Naive thymus-derived CD4-positive, alpha-beta T cell (primary cell): ENCODE measurements around the gene BMAL1. TPM values are rescaled to one million over a fixed set of nuclear protein-coding genes. Genes with fewer than 3 reads are reported as not detected.

Experiments
- ATAC-seq: fragments of 150-1000 bp; cut with Tn5 transposase; 2 replicates; pipeline ENCODE4 v1.10.0; 2021; ENCODE audit warnings: mild to moderate bottlenecking, moderate library complexity
- CTCF ChIA-PET: fragments of 350-600 bp; sonication (Branson Sonifier 250); formaldehyde crosslinking; loops from one replicate; lab custom pipeline; 2021; ENCODE audit warnings: antibody characterized with exemption; lab: Charles Lee
- POLR2A ChIA-PET: fragments of 350-600 bp; sonication (Branson Sonifier 250); formaldehyde crosslinking; loops from one replicate; lab custom pipeline; 2021; ENCODE audit warnings: antibody characterized with exemption, inconsistent platforms; lab: Charles Lee
- DNase-seq, 9 donors: peaks; one replicate each; pipeline versions ENCODE4 v3.0.0 to v3.0.0-alpha.2; 2020 to 2022; ENCODE audit warnings: mixed read lengths in 1 of 9
- H3K27ac ChIP-seq: one replicate; pipeline ENCODE4 v1.7.0; 2013; ENCODE audit warnings: mild to moderate bottlenecking, low read depth, low read length, moderate library complexity
- H3K27me3 ChIP-seq, 2 donors: one replicate each; pipeline ENCODE4 v1.7.0; 2013; ENCODE audit warnings: low read length in 2 of 2, mild to moderate bottlenecking in 2 of 2, moderate library complexity in 2 of 2; ENCODE audit not compliant: control insufficient read depth in 2 of 2, insufficient read depth in 2 of 2
- H3K36me3 ChIP-seq, 3 experiments: 1 replicate in 2 of 3; 2 replicates in 1 of 3; pipeline ENCODE4 v1.7.0; 2013; ENCODE audit warnings: low read length in 3 of 3, mild to moderate bottlenecking in 3 of 3, moderate library complexity in 1 of 3; ENCODE audit not compliant: insufficient read depth in 3 of 3, control insufficient read depth in 2 of 3
- H3K4me1 ChIP-seq, 2 donors: one replicate each; pipeline ENCODE4 v1.7.0; 2013; ENCODE audit warnings: low read length in 2 of 2, mild to moderate bottlenecking in 2 of 2, moderate library complexity in 1 of 2; ENCODE audit not compliant: control insufficient read depth in 2 of 2, insufficient read depth in 2 of 2
- H3K4me3 ChIP-seq: 2 replicates; pipeline ENCODE4 v1.7.0; 2013; ENCODE audit warnings: mild to moderate bottlenecking, low read length
- H3K9me3 ChIP-seq, 3 experiments: 1 replicate in 2 of 3; 2 replicates in 1 of 3; pipeline ENCODE4 v1.7.0; 2013; ENCODE audit warnings: low read length in 3 of 3; ENCODE audit not compliant: control insufficient read depth in 2 of 3
- H3K27ac Mint-ChIP-seq, 9 donors: one replicate each; pipeline ENCODE4 v1.8.0; 2020 to 2022; ENCODE audit warnings: mixed read lengths in 9 of 9, mild to moderate bottlenecking in 8 of 9, moderate library complexity in 5 of 9, inconsistent platforms in 2 of 9
- H3K27me3 Mint-ChIP-seq, 5 donors: one replicate each; pipeline ENCODE4 v1.8.0; 2021 to 2022; ENCODE audit warnings: mixed read lengths in 5 of 5, mild to moderate bottlenecking in 1 of 5
- H3K36me3 Mint-ChIP-seq, 5 donors: one replicate each; pipeline ENCODE4 v1.8.0; 2020 to 2022; ENCODE audit warnings: mixed read lengths in 5 of 5, mild to moderate bottlenecking in 3 of 5, inconsistent platforms in 1 of 5
- H3K4me1 Mint-ChIP-seq, 7 donors: one replicate each; pipeline ENCODE4 v1.8.0; 2020 to 2022; ENCODE audit warnings: mixed read lengths in 7 of 7, mild to moderate bottlenecking in 3 of 7, inconsistent platforms in 1 of 7
- H3K4me3 Mint-ChIP-seq, 10 donors: one replicate each; pipeline ENCODE4 v1.8.0; 2020 to 2022; ENCODE audit warnings: mild to moderate bottlenecking in 10 of 10, mixed read lengths in 10 of 10, moderate library complexity in 6 of 10, inconsistent platforms in 2 of 10
- H3K9me3 Mint-ChIP-seq, 11 donors: one replicate each; pipeline ENCODE4 v1.8.0; 2020 to 2022; ENCODE audit warnings: mixed read lengths in 11 of 11, mild to moderate bottlenecking in 4 of 11, inconsistent platforms in 1 of 11, moderate library complexity in 1 of 11
- intact Hi-C, 2 donors: fragments of 100-400 bp; cut with micrococcal nuclease; formaldehyde crosslinking; loops; one replicate each; pipeline ENCODE4 v1.15.1; 2023
- polyA plus RNA-seq, 2 donors: library from polyadenylated mRNA; unstranded; fragments of 300-500 nt; fragmentation: Illumina TruSeq; gene quantifications; one replicate each; pipeline ENCODE4 v1.2.3, GENCODE V29; 2021
- total RNA-seq, 6 experiments: library from RNA in 5 of 6; stranded (reverse) in 5 of 6; gene quantifications; 1 replicate in 5 of 6; 2 replicates in 1 of 6; pipeline ENCODE4 v1.2.3 and lab custom pipeline; 2021 to 2026

Gene BMAL1
- total and polyA plus RNA-seq, 7 experiments from 2014 or later = 12.8 to 88.3 (median 47.9) TPM

DNA sequence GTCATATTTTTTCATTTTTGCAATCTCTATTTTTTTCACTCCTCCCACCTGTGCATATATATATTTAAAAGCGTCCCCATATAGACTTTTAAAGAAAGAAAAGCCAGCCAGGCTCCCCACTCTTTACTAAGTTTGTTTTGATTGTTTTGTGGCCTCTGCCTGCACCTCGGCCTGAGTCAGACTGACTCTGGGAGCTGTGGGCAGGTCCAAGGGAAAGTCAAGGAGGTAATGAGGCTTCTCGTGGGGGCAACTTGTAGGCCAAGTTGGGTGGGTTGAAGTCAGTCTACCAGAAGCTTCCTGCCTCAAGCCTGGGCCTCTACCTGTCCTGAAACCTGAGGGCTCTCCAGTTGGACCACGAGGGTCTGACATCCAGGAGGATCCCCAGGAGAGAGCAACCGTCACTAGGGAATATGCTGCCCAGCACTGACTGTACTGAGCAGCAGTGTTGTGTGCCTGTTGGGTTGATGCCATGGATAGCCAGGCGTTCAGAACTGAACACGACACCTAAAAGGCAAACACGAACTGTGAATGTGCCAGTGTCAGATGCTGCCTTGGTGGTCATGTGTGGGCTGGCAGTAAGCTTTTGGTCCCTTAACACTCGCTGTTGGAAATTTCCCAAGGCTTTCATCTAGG, 58.8 kb downstream of the BMAL1 start:
- Mint-ChIP-seq H3K36me3 (peaks cover 0 to 9% (median 0%) of the 10 kb centered on the region in 5 donors), H3K4me1 (peaks cover 43 to 86% (median 81%) of the 10 kb centered on the region in 7 donors), H3K4me3 (no peak overlapping the region), H3K27me3 (no peaks in the 10 kb centered on the region), H3K27ac (peak overlapping the region in 1 of 9 donors; percentile 71), H3K9me3 (no peaks in the 10 kb centered on the region)
- intact Hi-C loops = loop anchor here in 1 of 2 donors (10.0 kb wide), 1 partner anchor 128 kb away; the partner anchor contains the start of gene BTBD10
- Histone ChIP-seq H3K4me1 (peaks cover 21 to 37% of the 10 kb centered on the region in 2 donors), H3K27ac (no peak overlapping the region), H3K4me3 (no peak overlapping the region), H3K27me3 (no peaks in the 10 kb centered on the region), H3K36me3 (peaks cover 0 to 4% (median 0%) of the 10 kb centered on the region in 3 experiments), H3K9me3 (no peaks in the 10 kb centered on the region)
- ATAC-seq = no peak
- DNase-seq = no peak
- CTCF ChIA-PET = interaction anchor here (1.0 to 3.1 kb wide), 8 partner anchors 16 to 153 kb away, joined by 3 to 15 read pairs (median 5); no protein-coding TSS in a partner anchor
- POLR2A ChIA-PET = no interaction called here

GRCh38 chr11:13338019-13338426, 60.4 kb downstream of the BMAL1 start:
- DNase-seq (no peak), ATAC-seq (no peak)
- no peak overlapping the region for H3K27ac ChIP-seq
- POLR2A ChIA-PET = no interaction called here
- Mint-ChIP-seq H3K27ac (peak overlapping the region; percentile 4 to 79 (median 43)), H3K4me1 (peaks cover 34 to 82% (median 79%) of the 10 kb centered on the region in 7 donors), H3K4me3 (peak overlapping the region; percentile 4 to 86 (median 68)), H3K36me3 (peaks cover 0 to 6% (median 0%) of the 10 kb centered on the region in 5 donors), H3K9me3 (no peaks in the 10 kb centered on the region), H3K27me3 (no peaks in the 10 kb centered on the region)
- H3K36me3 ChIP-seq = peaks cover 0 to 4% (median 0%) of the 10 kb centered on the region in 3 experiments
- H3K4me3 ChIP-seq = no peak overlapping the region
- H3K27me3 ChIP-seq = no peaks in the 10 kb centered on the region
- intact Hi-C loops = loop anchor here in 1 of 2 donors (1.0 to 10.0 kb wide), 3 partner anchors 19 to 127 kb away; partner anchors contain the start of genes BMAL1 and BTBD10
- peaks cover 21 to 37% of the 10 kb centered on the region in 2 donors for H3K4me1 ChIP-seq
- H3K9me3 ChIP-seq = no peaks in the 10 kb centered on the region
- CTCF ChIA-PET = interaction anchor here (0.6 to 2.2 kb wide), 4 partner anchors 22 to 155 kb away, joined by 3 to 8 read pairs (median 4); no protein-coding TSS in a partner anchor

DNA sequence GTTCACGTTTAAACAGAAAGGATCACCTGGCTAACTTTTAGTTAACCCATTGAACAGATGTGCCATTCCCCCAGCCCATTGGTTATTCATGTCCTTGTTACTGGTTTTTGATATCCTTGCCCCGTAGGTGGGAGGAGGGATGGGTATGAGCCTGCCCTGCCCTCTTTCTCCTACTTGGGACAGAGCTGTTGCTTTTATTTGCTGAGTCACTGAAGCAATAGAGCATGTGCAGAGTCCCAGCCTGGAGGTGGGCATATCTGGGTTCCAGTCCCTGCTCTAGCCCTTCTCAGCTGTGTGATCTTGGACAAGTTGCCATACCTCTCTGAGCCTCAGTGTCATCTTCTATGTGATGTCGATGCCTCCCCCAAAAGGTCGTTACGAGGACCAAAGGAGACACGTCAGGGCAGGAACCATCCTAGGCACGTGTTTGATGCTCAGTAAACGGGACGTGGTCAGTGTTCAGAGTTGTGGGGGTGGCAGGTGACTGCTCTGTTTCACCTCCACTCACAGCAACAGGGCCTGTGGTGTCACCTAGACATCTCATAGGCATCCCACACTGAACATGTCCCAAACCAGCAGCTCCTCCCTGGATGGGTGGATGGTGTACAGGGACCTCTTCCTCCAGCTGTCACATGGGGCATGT, 61.0 kb downstream of the BMAL1 start:
- Mint-ChIP-seq H3K4me3 (peak overlapping the region in 9 of 10 donors; percentile 4 to 86 (median 68)), H3K9me3 (no peaks in the 10 kb centered on the region), H3K36me3 (peaks cover 0 to 6% (median 0%) of the 10 kb centered on the region in 5 donors), H3K27me3 (no peaks in the 10 kb centered on the region), H3K4me1 (peaks cover 32 to 81% (median 74%) of the 10 kb centered on the region in 7 donors), H3K27ac (peak overlapping the region; percentile 12 to 84 (median 79))
- no peaks in the 10 kb centered on the region for H3K27me3 ChIP-seq
- CTCF ChIA-PET = interaction anchor here (0.6 to 2.2 kb wide), 5 partner anchors 12 to 155 kb away, joined by 3 to 8 read pairs (median 3); no protein-coding TSS in a partner anchor
- DNase-seq (peak in 1 of 9 donors; percentile 32), ATAC-seq (no peak)
- no peak overlapping the region for H3K27ac ChIP-seq
- peaks cover 0 to 4% (median 0%) of the 10 kb centered on the region in 3 experiments for H3K36me3 ChIP-seq
- POLR2A ChIA-PET = no interaction called here
- intact Hi-C loops = loop anchor here in 1 of 2 donors (1.0 to 10.0 kb wide), 3 partner anchors 19 to 126 kb away; partner anchors contain the start of genes BMAL1 and BTBD10
- H3K4me3 ChIP-seq = no peak overlapping the region
- no peaks in the 10 kb centered on the region for H3K9me3 ChIP-seq
- peaks cover 21 to 31% of the 10 kb centered on the region in 2 donors for H3K4me1 ChIP-seq

- Histone ChIP-seq H3K36me3 (peaks cover 0 to 4% (median 0%) of the 10 kb centered on the region in 3 experiments), H3K9me3 (no peaks in the 10 kb centered on the region), H3K4me3 (no peak overlapping the region), H3K4me1 (peaks cover 21 to 24% of the 10 kb centered on the region in 2 donors), H3K27ac (no peak overlapping the region), H3K27me3 (no peaks in the 10 kb centered on the region)
- POLR2A ChIA-PET = no interaction called here
- Mint-ChIP-seq H3K4me3 (peak overlapping the region; percentile 4 to 86 (median 48)), H3K27ac (peak overlapping the region; percentile 12 to 84 (median 79)), H3K36me3 (peaks cover 0 to 6% (median 0%) of the 10 kb centered on the region in 5 donors), H3K27me3 (no peaks in the 10 kb centered on the region), H3K4me1 (peaks cover 35 to 78% (median 70%) of the 10 kb centered on the region in 7 donors), H3K9me3 (no peaks in the 10 kb centered on the region)
- ATAC-seq = peak; percentile 53
- DNase-seq = peak in 3 of 9 donors; percentile 31 to 42 (median 36)
- intact Hi-C loops = loop anchor here (10.0 kb wide), 2 partner anchors 125 to 1005 kb away; partner anchors contain the start of gene BTBD10 (in 1 of the 2)
- CTCF ChIA-PET = interaction anchor here (0.6 to 2.2 kb wide), 4 partner anchors 12 to 156 kb away, joined by 3 to 8 read pairs (median 4); no protein-coding TSS in a partner anchor
Measured at GRCh38 chr11:13339195-13340153, 61.9 kb downstream of the BMAL1 start.

DNA sequence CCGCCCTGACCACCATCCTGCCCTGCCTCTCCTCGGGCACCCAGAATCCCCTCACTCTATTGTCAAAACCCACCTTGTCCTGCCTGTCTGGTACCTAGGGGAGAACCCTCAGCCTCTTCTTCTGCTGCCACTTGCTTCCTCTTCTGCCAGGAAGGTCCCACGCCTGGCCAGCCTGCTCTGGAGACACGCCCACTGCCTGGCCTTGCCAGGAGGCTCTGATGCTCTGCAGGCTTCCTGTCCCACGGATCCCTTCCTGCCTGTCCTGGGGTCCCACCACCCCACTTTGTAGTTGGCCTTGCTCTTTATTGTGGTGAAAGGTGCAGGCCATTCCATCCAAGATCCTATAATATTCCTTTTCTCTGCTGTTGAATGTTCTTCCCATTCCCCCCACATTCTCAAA, 63.4 kb downstream of the BMAL1 start:
- no peaks in the 10 kb centered on the region for H3K9me3 ChIP-seq
- ChIA-PET CTCF (no interaction called here), POLR2A (no interaction called here)
- H3K36me3 ChIP-seq = peaks cover 0 to 4% (median 0%) of the 10 kb centered on the region in 3 experiments
- ATAC-seq = no peak
- H3K27me3 ChIP-seq = no peaks in the 10 kb centered on the region
- H3K27ac ChIP-seq = no peak overlapping the region
- peaks cover 21 to 24% of the 10 kb centered on the region in 2 donors for H3K4me1 ChIP-seq
- peaks cover 37 to 82% (median 67%) of the 10 kb centered on the region in 7 donors for H3K4me1 Mint-ChIP-seq
- no peaks in the 10 kb centered on the region for H3K27me3 Mint-ChIP-seq
- H3K36me3 Mint-ChIP-seq = peaks cover 0 to 6% (median 0%) of the 10 kb centered on the region in 5 donors
- peak overlapping the region in 7 of 9 donors; percentile 29 to 87 (median 44) for H3K27ac Mint-ChIP-seq
- intact Hi-C loops = loop anchor here in 1 of 2 donors (10.0 kb wide), 1 partner anchor 1006 kb away; no protein-coding TSS in a partner anchor
- no peak overlapping the region for H3K4me3 Mint-ChIP-seq
- H3K4me3 ChIP-seq = no peak overlapping the region
- H3K9me3 Mint-ChIP-seq = no peaks in the 10 kb centered on the region
- DNase-seq = no peak
